Measurements from ENCODE around the gene TSR3.

The TSR3 gene

DNA sequence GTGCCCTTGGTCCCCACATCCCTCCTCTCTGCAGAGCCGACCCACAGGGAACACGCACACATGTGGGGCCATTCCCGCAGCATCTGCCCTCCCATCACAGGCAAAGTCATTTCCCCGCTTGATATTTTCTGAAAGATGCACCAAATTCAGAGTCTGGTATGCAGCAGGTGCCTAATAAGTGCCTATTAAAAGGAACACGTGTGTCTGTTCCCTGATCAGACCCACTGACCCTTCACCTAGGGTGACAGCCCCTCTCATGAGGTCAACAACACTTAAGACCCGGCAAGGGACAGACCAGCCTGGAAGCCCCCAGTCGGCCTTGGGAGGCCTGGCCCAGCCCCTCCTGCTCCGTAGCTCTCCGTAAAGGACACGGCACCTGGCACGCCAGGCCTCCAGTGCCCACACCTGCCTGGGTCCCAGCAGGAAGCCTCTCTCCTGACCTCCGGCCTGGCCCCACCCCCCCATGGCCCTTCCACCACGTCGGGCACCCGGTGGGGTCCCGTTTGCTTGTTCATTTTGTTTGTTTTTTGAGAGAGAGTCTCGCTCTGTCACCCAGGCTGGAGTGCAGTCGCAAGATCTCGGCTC, 42.8 kb upstream of the TSR3 start:
- Histone ChIP-seq H3K36me3 (ENCODE audit: insufficient read depth, low read length) (no peaks in the 10 kb centered on the region), H3K4me1 (ENCODE audit: insufficient read depth, low read length, poor library complexity, severe bottlenecking) (no peaks in the 10 kb centered on the region), H3F3A (ENCODE audit: low read depth) (no peaks in the 10 kb centered on the region), H3K9ac (ENCODE audit: low read depth, low read length, poor library complexity, severe bottlenecking) (no peak overlapping the region), H3K9me2 (replicated peaks; ENCODE audit: low read depth, low read length) (no peaks in the 10 kb centered on the region), H3K27me3 (ENCODE audit: insufficient read depth, low read length, poor library complexity, severe bottlenecking) (no peaks in the 10 kb centered on the region), H3K4me2 (ENCODE audit: low read depth, low read length, poor library complexity, severe bottlenecking) (no peak overlapping the region), H3K9me3 (ENCODE audit: insufficient read depth, low read depth, low read length) (no peaks in the 10 kb centered on the region), H3K4me3 (ENCODE audit: low read length, poor library complexity, severe bottlenecking) (no peak overlapping the region), H2AFZ (ENCODE audit: low read length) (no peak overlapping the region), H4K20me1 (ENCODE audit: insufficient read depth, low read length, poor library complexity, severe bottlenecking) (no peaks in the 10 kb centered on the region), H3K79me2 (ENCODE audit: insufficient read depth, low read length) (no peaks in the 10 kb centered on the region)
- TF ChIP-seq EZH2phosphoT487 (IDR thresholded peaks at IDR 0.05; ENCODE audit: borderline replicate concordance), result no peak
- no peak for TF ChIP-seq CTCF (conservative IDR thresholded peaks at IDR 0.05; ENCODE audit: low read length)

DNA sequence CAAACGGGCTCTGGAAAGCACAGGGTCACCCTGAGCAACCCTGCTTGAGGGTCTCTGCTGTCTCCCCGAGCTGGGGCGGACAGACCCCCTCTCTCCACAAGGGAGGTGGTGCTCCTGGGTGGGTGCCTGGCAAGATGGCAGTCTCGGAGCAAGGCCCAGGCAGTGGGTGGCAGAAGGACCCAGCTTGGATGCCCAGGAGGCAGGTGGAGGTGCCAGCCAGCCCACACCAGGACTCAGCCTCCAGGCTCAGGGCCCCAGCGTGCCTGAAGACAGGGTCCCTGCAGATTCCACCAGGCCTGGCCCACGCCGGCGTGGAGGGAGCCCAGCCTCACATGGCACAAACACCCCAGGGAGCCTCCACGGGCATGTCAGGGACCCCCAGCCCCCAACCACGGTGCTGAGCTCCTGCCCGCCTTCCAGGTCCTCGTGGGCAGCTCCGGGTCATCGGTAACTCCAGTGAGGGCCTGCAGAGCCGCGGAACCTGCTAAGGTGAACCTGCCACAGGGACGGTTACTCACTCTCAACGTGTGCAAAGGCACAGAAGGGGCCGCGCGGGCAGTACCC, 42.0 kb upstream of the TSR3 start:
- no peak overlapping the region for H3K4me3 ChIP-seq (ENCODE audit: low read length, poor library complexity, severe bottlenecking)
- no peaks in the 10 kb centered on the region for H3K4me1 ChIP-seq (ENCODE audit: insufficient read depth, low read length, poor library complexity, severe bottlenecking)
- no peaks in the 10 kb centered on the region for H4K20me1 ChIP-seq (ENCODE audit: insufficient read depth, low read length, poor library complexity, severe bottlenecking)
- no peaks in the 10 kb centered on the region for H3K9me3 ChIP-seq (ENCODE audit: insufficient read depth, low read depth, low read length)
- H3K79me2 ChIP-seq (ENCODE audit: insufficient read depth, low read length), result no peaks in the 10 kb centered on the region
- no peak overlapping the region for H2AFZ ChIP-seq (ENCODE audit: low read length)
- no peak for TF ChIP-seq CTCF (conservative IDR thresholded peaks at IDR 0.05; ENCODE audit: low read length)
- TF ChIP-seq EZH2phosphoT487 (IDR thresholded peaks at IDR 0.05; ENCODE audit: borderline replicate concordance), result no peak
- no peaks in the 10 kb centered on the region for H3K27me3 ChIP-seq (ENCODE audit: insufficient read depth, low read length, poor library complexity, severe bottlenecking)
- no peaks in the 10 kb centered on the region for H3K36me3 ChIP-seq (ENCODE audit: insufficient read depth, low read length)
- H3K9me2 ChIP-seq (replicated peaks; ENCODE audit: low read depth, low read length), result no peaks in the 10 kb centered on the region
- no peak overlapping the region for H3K4me2 ChIP-seq (ENCODE audit: low read depth, low read length, poor library complexity, severe bottlenecking)
- no peak overlapping the region for H3K9ac ChIP-seq (ENCODE audit: low read depth, low read length, poor library complexity, severe bottlenecking)
- no peaks in the 10 kb centered on the region for H3F3A ChIP-seq (ENCODE audit: low read depth)

DNA sequence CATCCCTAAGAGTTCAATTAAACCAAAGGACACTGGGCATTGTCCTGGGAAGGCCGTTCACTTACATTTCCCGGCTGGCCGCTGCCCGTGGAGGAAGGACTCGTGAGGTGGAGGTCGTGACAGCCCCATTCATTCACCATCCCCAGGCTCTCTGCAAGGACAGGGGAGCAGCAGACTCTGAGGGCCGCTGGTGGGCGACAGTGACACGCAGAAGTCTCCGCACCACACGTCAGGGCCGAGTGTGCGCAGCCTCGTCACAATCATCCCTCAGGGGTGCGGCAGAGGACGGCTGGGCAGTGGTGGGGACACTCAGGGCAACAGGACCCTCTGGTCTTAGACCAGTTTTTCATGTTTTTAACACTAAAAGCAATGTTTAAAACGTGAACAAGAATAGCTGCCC, 41.1 kb upstream of the TSR3 start:
- no peak overlapping the region for H3K4me2 ChIP-seq (ENCODE audit: low read depth, low read length, poor library complexity, severe bottlenecking)
- H3F3A ChIP-seq (ENCODE audit: low read depth), result no peaks in the 10 kb centered on the region

More for the DNA sequence above, 41.1 kb upstream of the TSR3 start:
- no peaks in the 10 kb centered on the region for H3K79me2 ChIP-seq (ENCODE audit: insufficient read depth, low read length)
- H3K4me1 ChIP-seq (ENCODE audit: insufficient read depth, low read length, poor library complexity, severe bottlenecking), result no peaks in the 10 kb centered on the region
- no peaks in the 10 kb centered on the region for H3K36me3 ChIP-seq (ENCODE audit: insufficient read depth, low read length)
- H4K20me1 ChIP-seq (ENCODE audit: insufficient read depth, low read length, poor library complexity, severe bottlenecking), result no peaks in the 10 kb centered on the region
- no peaks in the 10 kb centered on the region for H3K9me2 ChIP-seq (replicated peaks; ENCODE audit: low read depth, low read length)
- no peaks in the 10 kb centered on the region for H3K9me3 ChIP-seq (ENCODE audit: insufficient read depth, low read depth, low read length)
- TF ChIP-seq CTCF (conservative IDR thresholded peaks at IDR 0.05; ENCODE audit: low read length) (no peak), EZH2phosphoT487 (IDR thresholded peaks at IDR 0.05; ENCODE audit: borderline replicate concordance) (no peak)
- H2AFZ ChIP-seq (ENCODE audit: low read length), result no peak overlapping the region
- no peaks in the 10 kb centered on the region for H3K27me3 ChIP-seq (ENCODE audit: insufficient read depth, low read length, poor library complexity, severe bottlenecking)
- H3K4me3 ChIP-seq (ENCODE audit: low read length, poor library complexity, severe bottlenecking), result no peak overlapping the region
- no peak overlapping the region for H3K9ac ChIP-seq (ENCODE audit: low read depth, low read length, poor library complexity, severe bottlenecking)

All from Loucy (cell line).